ENCODE data around the gene SPTB.

SPTB gene

DNA sequence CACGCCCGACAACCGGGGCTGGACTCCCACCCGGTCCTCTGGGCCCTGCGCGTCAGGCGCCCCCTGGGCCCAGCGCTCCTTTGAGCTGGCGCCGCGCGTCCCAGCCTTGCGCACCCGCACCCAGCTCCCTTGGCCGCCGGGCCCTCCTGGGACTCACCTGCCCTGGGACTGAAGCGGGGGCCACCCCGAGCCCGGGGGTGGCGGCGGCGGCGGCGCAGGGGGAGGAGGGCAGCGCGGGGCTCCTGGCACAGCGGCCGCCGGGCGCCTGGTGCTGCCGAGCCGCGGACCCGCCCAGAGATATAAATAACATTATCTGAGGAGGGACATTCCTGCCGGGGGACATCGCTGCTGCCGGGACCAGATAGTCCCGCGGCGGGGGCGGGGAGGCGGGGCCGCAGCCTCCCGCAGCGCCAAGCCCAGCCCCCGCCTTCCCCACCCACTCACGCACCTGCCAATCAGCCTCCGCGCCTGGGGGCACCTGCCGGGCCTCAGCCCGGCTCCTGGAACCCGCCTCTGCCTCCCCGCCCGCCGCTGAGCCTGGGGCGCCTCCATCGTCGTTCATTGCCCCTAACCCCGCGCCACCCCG lies at the start of gene SPTB:
TSS of gene SPTB (minus strand) at position 273 of the 586 bp plus-strand sequence. CDS start 56,813 bp downstream, outside the sequence.
- no peak within 1 kb of the TSS for H3K4me3 ChIP-seq (replicated peaks in 1 of 2; ENCODE audit: low read depth in 2 of 2, low read length in 2 of 2)
- no peak for DNase-seq (ENCODE audit: low read depth in 2 of 2)
- TF ChIP-seq, protein P1, sequence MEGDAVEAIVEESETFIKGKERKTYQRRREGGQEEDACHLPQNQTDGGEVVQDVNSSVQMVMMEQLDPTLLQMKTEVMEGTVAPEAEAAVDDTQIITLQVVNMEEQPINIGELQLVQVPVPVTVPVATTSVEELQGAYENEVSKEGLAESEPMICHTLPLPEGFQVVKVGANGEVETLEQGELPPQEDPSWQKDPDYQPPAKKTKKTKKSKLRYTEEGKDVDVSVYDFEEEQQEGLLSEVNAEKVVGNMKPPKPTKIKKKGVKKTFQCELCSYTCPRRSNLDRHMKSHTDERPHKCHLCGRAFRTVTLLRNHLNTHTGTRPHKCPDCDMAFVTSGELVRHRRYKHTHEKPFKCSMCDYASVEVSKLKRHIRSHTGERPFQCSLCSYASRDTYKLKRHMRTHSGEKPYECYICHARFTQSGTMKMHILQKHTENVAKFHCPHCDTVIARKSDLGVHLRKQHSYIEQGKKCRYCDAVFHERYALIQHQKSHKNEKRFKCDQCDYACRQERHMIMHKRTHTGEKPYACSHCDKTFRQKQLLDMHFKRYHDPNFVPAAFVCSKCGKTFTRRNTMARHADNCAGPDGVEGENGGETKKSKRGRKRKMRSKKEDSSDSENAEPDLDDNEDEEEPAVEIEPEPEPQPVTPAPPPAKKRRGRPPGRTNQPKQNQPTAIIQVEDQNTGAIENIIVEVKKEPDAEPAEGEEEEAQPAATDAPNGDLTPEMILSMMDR (IDR thresholded peaks at IDR 0.05; ENCODE audit: low read depth, low read length), result no peak

DNA sequence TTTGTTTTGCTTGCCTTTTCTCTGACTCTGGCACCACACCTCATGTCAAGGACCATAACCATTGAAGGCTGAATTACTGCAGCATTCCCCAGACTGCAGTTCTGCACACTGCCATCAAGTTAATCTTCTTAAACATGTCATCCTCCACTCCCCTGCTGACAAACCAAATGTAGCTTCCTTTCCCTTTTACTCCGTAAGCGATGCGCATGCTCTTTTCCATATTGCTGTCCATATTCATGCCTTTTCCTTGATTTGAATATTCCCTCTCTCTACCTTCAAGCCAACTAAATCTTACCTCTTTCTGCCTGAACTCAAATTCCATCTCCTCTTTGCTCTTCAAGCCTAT lies 49.3 kb upstream of the SPTB start:
- TF ChIP-seq, protein P1 (IDR thresholded peaks at IDR 0.05; ENCODE audit: low read depth, low read length), result no peak
- no peak overlapping the region for H3K4me3 ChIP-seq (replicated peaks in 1 of 2; ENCODE audit: low read depth in 2 of 2, low read length in 2 of 2)
- DNase-seq (ENCODE audit: low read depth in 2 of 2), result no peak

DNA sequence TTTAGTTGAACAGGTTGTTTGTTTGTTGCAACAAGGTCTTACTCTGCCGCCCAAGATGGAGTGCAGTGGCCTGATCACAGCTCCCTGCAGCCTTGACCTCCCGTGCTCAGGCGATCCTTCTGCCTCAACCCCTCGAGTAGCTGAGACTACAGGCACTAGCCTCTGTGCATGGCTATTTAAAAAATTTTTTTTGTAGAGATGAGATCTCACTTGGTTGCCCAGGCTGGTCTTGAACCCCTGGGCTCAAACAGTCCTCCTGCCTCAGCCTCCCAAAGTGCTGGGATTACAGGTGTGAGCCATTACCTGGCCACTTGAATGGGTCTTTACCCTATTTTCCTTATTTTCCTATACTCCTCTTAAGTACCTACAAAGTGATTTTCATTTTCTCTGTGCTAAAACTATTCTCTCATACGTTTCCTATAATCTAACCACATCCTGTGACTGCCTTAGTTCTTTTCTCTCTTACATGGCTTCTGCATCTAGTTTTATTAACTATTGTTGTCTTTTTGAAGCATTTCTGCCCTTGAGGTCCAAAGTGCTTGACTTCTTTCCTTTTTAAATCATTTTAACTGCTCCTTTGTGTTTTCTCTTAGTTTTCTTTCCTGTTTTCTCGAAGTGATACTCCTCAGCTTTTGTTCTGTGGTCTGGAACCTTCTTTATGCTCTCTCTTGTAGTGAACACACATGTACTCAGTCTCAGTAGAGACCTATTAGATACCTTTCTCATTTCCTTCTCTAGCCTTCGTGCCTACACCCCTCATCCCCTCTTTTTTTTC lies 48.7 kb upstream of the SPTB start:
- DNase-seq (ENCODE audit: low read depth in 2 of 2), result no peak
- TF ChIP-seq, protein P1 (IDR thresholded peaks at IDR 0.05; ENCODE audit: low read depth, low read length), result no peak
- no peak overlapping the region for H3K4me3 ChIP-seq (replicated peaks in 1 of 2; ENCODE audit: low read depth in 2 of 2, low read length in 2 of 2)

DNA sequence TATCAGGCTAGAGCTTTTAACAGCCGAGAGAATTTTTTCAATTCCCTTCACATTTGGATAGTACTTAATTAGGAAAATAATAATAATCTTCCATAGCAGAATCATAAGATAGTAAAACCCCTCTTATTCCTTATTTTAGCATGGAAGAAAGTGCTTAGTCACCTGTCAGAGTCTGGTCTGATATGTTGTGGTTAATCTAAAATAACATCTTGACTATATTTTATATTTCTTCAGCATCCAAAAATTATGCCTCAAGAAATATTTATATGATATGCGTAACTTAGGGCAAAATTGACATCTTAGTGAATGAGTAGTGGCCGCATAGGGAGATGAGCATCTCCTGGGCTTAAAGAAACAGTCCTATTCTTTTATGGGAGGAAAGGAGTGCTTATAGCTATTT lies 47.3 kb upstream of the SPTB start:
- no peak overlapping the region for H3K4me3 ChIP-seq (replicated peaks in 1 of 2; ENCODE audit: low read depth in 2 of 2, low read length in 2 of 2)
- DNase-seq (ENCODE audit: low read depth in 2 of 2), result no peak
- TF ChIP-seq, protein P1 (IDR thresholded peaks at IDR 0.05; ENCODE audit: low read depth, low read length), result no peak

DNA sequence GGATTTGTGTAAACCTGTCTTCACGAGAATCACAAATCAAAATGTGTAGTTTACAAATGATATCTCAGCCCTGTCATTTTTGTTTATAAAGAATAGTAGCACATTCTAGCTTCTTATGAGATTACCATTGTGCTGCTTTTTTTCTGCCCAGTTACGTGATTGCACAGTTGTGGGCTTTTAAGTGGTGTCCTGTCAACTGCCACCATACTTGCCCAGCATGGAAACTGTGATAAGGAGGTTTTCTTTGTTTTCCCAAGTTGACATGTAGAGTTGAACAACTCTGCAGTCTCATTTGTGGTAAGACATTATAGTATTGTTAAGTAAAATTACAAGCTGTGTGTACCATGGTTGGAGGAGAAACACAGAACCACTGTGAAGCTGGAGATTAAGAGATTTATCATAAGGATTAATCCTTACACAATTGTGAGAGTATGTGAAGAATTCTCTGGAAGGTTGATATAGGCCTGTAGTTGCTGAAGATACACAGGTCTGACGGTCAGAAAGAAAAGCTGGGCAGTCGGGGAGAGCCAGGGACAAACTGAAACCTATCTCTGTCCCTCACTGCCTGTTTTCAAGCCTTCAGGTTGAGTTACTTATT lies 46.8 kb upstream of the SPTB start:
- no peak for DNase-seq (ENCODE audit: low read depth in 2 of 2)
- no peak overlapping the region for H3K4me3 ChIP-seq (replicated peaks in 1 of 2; ENCODE audit: low read depth in 2 of 2, low read length in 2 of 2)
- TF ChIP-seq, protein P1 (IDR thresholded peaks at IDR 0.05; ENCODE audit: low read depth, low read length), result no peak

DNA sequence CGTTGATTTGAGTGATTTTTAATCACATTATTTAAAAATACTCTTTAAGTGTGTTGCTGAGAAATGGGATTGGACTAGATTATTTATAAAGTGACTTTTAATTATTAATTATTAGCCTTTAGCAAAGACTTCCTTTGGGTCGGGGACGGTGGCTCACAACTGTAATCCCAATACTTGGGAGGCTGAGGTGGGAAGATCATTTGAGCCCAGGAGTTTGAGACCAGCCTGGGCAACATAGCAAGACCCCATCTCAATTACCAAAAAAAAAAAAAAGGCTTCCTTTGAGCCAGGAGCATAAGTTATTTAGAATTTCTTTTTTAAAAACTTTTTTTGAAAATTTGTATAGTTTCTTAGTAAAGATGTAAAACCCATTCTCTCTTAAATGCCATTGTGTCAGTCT lies 43.3 kb upstream of the SPTB start:
- TF ChIP-seq, protein P1 (IDR thresholded peaks at IDR 0.05; ENCODE audit: low read depth, low read length), result no peak
- no peak overlapping the region for H3K4me3 ChIP-seq (replicated peaks in 1 of 2; ENCODE audit: low read depth in 2 of 2, low read length in 2 of 2)
- no peak for DNase-seq (ENCODE audit: low read depth in 2 of 2)
